Esophagus squamous epithelium (tissue), 4 donors: ENCODE measurements around the gene SPACA6.
A peak's percentile ranks its signal among the peaks of the same experiment; 100 is the strongest.

ENCODE experiments used
- CTCF ChIP-seq, 6 experiments: fragments of 450-650 bp in 4 of 6; fragments of 200-600 bp in 2 of 6; sonication (generic) in 2 of 6; IDR thresholded peaks; one replicate each; pipeline ENCODE4 v1.5.1; 2016 to 2019; ENCODE audit warnings: antibody characterized with exemption in 6 of 6, mild to moderate bottlenecking in 4 of 6, moderate library complexity in 4 of 6
- POLR2A ChIP-seq, 4 donors: fragments of 450-650 bp; IDR thresholded peaks; one replicate each; pipeline ENCODE4 v1.6.1; 2017; ENCODE audit warnings: antibody characterized with exemption in 4 of 4, mild to moderate bottlenecking in 4 of 4, moderate library complexity in 3 of 4

GRCh38 chr19:51702825-51703574 is 9.9 kb downstream of the SPACA6 start:
- TF ChIP-seq POLR2A (IDR thresholded peaks at IDR 0.05) (peak in 1 of 4 donors; percentile 17), CTCF (IDR thresholded peaks at IDR 0.05) (no peak)
